Measurements from ENCODE around the gene CEP112.

DNA sequence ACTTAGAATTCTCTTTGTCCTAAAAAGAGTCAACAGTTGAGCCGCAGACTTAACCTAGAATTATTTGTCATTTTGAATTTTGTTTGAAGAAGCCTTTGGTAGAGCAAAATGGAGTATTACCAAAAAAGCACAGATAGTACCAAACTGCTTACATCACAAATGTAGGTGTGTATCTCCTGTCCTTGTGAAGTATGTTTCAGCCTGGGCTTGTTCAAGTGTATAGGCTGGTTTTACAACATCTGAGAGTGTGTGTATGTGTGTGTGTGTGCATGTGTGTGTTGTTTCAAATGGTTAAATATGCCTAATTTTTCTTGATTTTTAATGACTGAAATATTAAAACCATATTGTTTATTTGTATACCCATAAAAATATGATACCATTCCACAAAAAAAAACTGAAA is 441.8 kb downstream of the CEP112 start:
- TF ChIP-seq, protein P1, sequence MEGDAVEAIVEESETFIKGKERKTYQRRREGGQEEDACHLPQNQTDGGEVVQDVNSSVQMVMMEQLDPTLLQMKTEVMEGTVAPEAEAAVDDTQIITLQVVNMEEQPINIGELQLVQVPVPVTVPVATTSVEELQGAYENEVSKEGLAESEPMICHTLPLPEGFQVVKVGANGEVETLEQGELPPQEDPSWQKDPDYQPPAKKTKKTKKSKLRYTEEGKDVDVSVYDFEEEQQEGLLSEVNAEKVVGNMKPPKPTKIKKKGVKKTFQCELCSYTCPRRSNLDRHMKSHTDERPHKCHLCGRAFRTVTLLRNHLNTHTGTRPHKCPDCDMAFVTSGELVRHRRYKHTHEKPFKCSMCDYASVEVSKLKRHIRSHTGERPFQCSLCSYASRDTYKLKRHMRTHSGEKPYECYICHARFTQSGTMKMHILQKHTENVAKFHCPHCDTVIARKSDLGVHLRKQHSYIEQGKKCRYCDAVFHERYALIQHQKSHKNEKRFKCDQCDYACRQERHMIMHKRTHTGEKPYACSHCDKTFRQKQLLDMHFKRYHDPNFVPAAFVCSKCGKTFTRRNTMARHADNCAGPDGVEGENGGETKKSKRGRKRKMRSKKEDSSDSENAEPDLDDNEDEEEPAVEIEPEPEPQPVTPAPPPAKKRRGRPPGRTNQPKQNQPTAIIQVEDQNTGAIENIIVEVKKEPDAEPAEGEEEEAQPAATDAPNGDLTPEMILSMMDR (IDR thresholded peaks at IDR 0.05): no peak
- no peak for TF ChIP-seq EZH2 (IDR thresholded peaks at IDR 0.05)
- TF ChIP-seq EZH2phosphoT487 (IDR thresholded peaks at IDR 0.05): no peak

Data from neural progenitor cell (in vitro differentiated cells).